Upper lobe of right lung (tissue), 1 donor: Measurements from ENCODE around the gene EPHX1. TPM values are rescaled to one million over a fixed set of nuclear protein-coding genes. Genes with fewer than 3 reads are reported as not detected.
"Not testable (repeated sequence)": the region's sequence is repeated elsewhere in the genome, so short reads cannot be mapped to it uniquely, and the experiment has no call there.

Experiments used
- ATAC-seq: fragments of 200-7000 bp; cut with Tn5 transposase; one replicate; pipeline ENCODE4 v1.9.1; 2020; ENCODE audit warnings: mild to moderate bottlenecking, moderate library complexity
- DNase-seq: peaks from one replicate; pipeline ENCODE4 v3.0.0-alpha.2; 2020
- H3K27ac ChIP-seq: fragments of 200-600 bp; one replicate; pipeline ENCODE4 v1.8.0; 2022
- H3K27me3 ChIP-seq: fragments of 200-600 bp; one replicate; pipeline ENCODE4 v1.8.0; 2022; ENCODE audit warnings: mild to moderate bottlenecking
- H3K36me3 ChIP-seq: fragments of 200-600 bp; one replicate; pipeline ENCODE4 v1.8.0; 2022
- H3K4me1 ChIP-seq: fragments of 200-600 bp; one replicate; pipeline ENCODE4 v1.8.0; 2022
- H3K4me3 ChIP-seq: fragments of 200-600 bp; one replicate; pipeline ENCODE4 v1.8.0; 2022; ENCODE audit warnings: mild to moderate bottlenecking
- H3K9me3 ChIP-seq: fragments of 200-600 bp; one replicate; pipeline ENCODE4 v1.8.0; 2022
- CTCF ChIP-seq: fragments of 200-600 bp; IDR thresholded peaks from one replicate; pipeline ENCODE4 v1.8.0; 2022; ENCODE audit warnings: antibody characterized with exemption
- intact Hi-C: fragments of 100-400 bp; cut with DNase I; formaldehyde crosslinking; loops from one replicate; pipeline ENCODE4 v1.11.0; 2022
- total RNA-seq: library from RNA; stranded (reverse); fragmentation: NEBNext Ultra II Directional; extraction: Animal tissue kit (Norgen Biotek cat#: 25700); gene quantifications from one replicate; pipeline ENCODE4 v1.2.1, GENCODE V29; 2021
- donor health status: DM: no; HTN: yes; CAD: no; lungs with severe emphysema.

EPHX1 gene
- total RNA-seq, 1 donor from 2014 or later: 245 TPM

DNA sequence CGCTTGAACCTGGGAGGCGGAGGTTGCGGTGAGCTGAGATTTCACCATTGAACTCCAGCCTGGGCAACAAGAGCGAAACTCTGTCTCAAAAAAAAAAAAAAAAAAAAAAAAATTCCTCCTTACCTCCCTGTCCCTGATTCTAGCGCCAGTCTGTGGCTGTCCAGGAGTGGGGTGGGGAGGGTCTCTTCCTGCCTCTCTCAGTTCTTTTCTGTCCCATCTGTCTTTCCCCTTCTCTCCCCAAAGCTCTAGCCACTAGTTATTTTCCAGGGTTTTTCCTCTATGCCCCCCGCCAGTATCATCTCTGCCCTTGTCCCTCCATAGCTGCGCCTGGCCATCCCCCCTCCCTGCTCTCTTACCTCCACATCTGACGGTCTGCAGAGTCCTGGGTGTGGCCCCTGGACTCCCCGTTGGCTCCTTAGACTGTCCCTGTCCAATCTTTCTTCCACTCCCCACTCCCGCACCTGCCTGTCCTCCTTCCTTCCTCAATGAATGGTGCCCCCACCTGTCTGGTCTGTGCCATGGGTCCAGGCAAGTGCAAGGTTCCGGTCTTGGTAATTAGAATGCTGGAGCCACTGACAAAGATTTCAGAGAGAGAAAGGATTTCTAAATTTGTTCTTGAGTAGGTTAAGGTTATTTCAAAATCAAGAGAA, 73.8 kb downstream of the EPHX1 start:
- no peak overlapping the region for H3K27ac ChIP-seq
- no peaks in the 10 kb centered on the region for H3K9me3 ChIP-seq
- H3K4me1 ChIP-seq: peaks cover 27% of the 10 kb centered on the region
- H3K36me3 ChIP-seq: no peaks in the 10 kb centered on the region
- intact Hi-C loops: no loop called here
- no peak overlapping the region for H3K4me3 ChIP-seq
- no peak for TF ChIP-seq CTCF
- DNase-seq (no peak), ATAC-seq (no peak)
- H3K27me3 ChIP-seq: no peaks in the 10 kb centered on the region

DNA sequence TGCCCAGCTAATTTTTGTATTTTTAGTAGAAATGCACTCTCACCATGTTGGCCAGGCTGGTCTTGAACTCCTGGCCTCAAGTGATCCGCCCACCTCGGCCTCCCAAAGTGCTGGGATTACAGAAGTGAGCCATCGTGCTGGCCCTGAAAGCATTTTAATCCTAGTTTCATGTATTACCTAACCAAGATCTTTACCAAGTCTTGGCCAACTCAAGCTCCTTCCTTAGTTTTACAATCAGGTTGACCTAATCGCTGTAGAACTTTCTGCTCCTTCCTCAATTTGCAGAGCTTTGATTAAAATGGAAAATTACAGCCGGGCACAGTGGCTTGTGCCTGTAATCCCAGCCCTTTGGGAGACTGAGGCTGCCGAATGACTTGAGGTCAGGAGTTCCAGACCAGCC, 75.4 kb downstream of the EPHX1 start:
- no peak for TF ChIP-seq CTCF
- H3K27me3 ChIP-seq: no peaks in the 10 kb centered on the region
- ATAC-seq: no peak
- no peaks in the 10 kb centered on the region for H3K36me3 ChIP-seq
- no peaks in the 10 kb centered on the region for H3K9me3 ChIP-seq
- intact Hi-C loops: no loop called here
- peaks cover 11% of the 10 kb centered on the region for H3K4me1 ChIP-seq
- no peak overlapping the region for H3K27ac ChIP-seq
- no peak for DNase-seq
- no peak overlapping the region for H3K4me3 ChIP-seq

GRCh38 chr1:225886159-225887029, 76.5 kb downstream of the EPHX1 start:
- H3K4me3 ChIP-seq: no peak overlapping the region
- ATAC-seq (no peak), DNase-seq (no peak)
- intact Hi-C loops: no loop called here
- H3K4me1 ChIP-seq: peaks cover 4% of the 10 kb centered on the region
- H3K27me3 ChIP-seq: no peaks in the 10 kb centered on the region
- H3K36me3 ChIP-seq: no peaks in the 10 kb centered on the region
- TF ChIP-seq CTCF: no peak
- H3K9me3 ChIP-seq: no peaks in the 10 kb centered on the region
- no peak overlapping the region for H3K27ac ChIP-seq

DNA sequence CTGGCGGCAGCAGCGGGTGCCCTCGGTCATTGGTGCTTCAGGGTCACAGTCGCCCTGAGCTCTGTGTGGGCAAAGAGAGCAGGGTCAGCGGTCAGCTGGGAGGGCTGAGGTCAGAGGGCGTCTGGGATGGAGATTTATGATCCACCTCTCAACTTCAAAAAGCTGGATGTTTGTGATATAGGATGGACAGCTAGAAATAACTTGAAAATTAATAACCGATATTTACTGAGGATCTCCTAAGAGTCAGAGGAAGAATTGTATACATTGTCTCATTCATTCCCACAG, 77.0 kb downstream of the EPHX1 start:
- Histone ChIP-seq H3K4me1 (peaks cover 4% of the 10 kb centered on the region), H3K36me3 (no peaks in the 10 kb centered on the region), H3K27ac (no peak overlapping the region), H3K27me3 (no peaks in the 10 kb centered on the region), H3K9me3 (no peaks in the 10 kb centered on the region), H3K4me3 (no peak overlapping the region)
- no peak for TF ChIP-seq CTCF
- ATAC-seq: no peak
- intact Hi-C loops: no loop called here
- no peak for DNase-seq

- DNase-seq, H3K27me3 ChIP-seq, H3K9me3 ChIP-seq, H3K27ac ChIP-seq, H3K4me3 ChIP-seq, H3K36me3 ChIP-seq, H3K4me1 ChIP-seq, ATAC-seq, intact Hi-C loops: not testable (repeated sequence)
These were observed 77.8 kb downstream of the EPHX1 start for GRCh38 chr1:225887554-225888288.

DNA sequence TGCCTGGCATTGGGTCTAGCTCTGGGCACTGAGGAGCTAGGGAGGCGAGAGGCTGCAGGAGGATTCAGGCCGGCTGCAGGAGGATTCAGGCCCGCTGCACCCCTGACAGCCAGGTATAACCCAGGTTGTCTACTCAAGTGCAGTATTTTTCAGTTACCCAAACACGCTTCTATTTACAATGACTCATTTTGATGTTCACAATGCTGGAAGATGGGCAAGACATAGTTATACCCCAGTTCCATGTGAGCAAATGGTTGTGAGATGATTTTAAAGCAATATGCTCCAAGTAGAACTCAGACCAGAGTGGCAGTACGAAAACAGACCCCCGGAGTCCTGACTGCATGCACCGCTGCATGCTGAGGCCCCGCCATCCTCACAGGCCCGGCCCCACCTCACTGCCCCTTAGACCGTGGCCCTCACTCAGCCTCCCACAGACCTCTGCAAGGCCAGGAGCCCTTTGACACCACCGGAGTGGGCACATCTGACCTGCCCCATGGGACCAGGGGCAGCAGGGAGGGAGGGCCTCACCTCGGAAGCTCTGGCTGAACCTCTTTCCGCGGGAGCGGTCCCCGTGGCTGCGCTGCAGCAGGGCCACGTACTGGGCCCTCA, 78.5 kb downstream of the EPHX1 start:
- no peaks in the 10 kb centered on the region for H3K27me3 ChIP-seq
- DNase-seq (no peak), ATAC-seq (no peak)
- H3K36me3 ChIP-seq: no peaks in the 10 kb centered on the region
- no peak for TF ChIP-seq CTCF
- intact Hi-C loops: no loop called here
- H3K9me3 ChIP-seq: no peaks in the 10 kb centered on the region
- H3K4me1 ChIP-seq: peaks cover under 1% of the 10 kb centered on the region
- no peak overlapping the region for H3K27ac ChIP-seq
- H3K4me3 ChIP-seq: no peak overlapping the region
